ENCODE results near the gene SERPINE3.

Gene SERPINE3

DNA sequence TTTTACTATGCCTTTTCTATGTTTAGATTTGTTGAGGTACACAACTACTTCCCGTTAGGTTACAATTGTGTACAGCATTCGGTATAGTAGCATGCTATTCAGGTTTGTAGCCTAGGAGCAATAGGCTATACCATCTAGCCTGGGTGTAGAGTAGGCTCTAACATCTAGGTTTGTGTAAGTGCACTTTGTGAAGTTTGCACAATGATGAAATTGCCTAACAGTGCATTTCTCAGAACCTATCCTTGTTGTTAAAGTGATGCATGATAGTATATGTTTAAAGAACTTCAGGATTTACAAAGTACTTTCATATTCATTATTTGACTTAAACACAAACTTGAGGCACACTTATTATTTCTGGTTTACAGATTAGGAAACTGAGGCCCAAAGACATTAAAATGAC is 11.5 kb upstream of the SERPINE3 start:
- no peak for DNase-seq (ENCODE audit: low read depth in 1 of 2, low spot score in 1 of 2)

DNA sequence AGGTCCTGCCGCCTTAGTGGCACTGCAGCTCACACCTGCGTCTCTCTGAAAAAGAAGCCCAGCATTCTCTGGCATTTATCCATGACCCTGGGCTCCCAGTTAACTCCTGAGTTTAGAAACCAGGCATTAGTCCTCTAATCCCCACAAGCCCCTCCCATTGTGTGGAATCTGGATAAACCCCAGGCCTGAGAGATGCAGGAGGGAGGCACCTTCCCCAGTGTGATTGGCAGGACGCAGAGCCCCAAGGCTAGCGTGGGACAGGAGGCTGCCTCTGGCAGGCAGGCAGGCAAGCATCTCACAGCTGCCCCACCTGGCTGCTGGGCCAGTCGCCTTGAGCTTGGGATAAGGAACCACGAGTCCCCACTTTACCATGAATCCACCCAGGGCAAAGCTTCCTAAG is 11.0 kb upstream of the SERPINE3 start:
- DNase-seq (ENCODE audit: low read depth in 1 of 2, low spot score in 1 of 2): no peak

DNA sequence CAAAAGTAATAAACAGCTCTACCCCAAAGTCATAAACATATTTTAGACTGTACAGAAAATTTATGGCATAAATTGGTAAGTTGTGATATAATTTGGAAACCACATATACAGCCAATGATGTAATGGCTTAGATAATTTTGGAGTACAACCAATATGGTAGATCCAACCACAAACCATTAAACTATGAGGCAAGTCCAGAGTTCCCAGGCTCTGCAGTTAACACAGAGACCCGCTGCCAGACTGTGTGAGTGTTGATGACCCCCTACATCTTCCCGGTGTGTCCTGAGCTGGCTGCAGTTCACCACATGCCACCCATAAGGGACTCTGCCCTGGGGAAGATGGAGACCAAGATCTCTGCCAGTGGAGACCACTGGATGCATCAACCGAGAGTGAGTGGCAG is 9.9 kb upstream of the SERPINE3 start:
- no peak for DNase-seq (ENCODE audit: low read depth in 1 of 2, low spot score in 1 of 2)

DNA sequence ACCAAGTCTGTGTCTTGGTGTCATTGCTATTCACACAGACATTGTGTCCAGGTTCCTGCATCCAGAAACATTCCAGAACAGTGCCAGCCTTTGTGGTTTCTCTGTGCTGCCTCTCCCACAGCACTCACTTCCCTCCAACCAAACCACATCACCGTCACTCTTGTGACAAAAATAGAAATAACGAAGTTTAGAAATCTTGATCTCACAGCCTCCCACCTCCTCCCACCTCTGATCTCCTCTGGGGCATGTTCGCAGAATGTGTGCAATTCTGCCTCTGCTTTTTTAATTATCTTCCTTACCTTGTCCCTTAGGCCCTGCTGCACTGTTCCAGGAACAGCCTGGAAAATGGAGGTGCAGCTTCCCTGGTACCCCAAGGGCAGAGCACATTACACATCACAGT is 8.7 kb upstream of the SERPINE3 start:
- no peak for DNase-seq (ENCODE audit: low read depth in 1 of 2, low spot score in 1 of 2)

DNA sequence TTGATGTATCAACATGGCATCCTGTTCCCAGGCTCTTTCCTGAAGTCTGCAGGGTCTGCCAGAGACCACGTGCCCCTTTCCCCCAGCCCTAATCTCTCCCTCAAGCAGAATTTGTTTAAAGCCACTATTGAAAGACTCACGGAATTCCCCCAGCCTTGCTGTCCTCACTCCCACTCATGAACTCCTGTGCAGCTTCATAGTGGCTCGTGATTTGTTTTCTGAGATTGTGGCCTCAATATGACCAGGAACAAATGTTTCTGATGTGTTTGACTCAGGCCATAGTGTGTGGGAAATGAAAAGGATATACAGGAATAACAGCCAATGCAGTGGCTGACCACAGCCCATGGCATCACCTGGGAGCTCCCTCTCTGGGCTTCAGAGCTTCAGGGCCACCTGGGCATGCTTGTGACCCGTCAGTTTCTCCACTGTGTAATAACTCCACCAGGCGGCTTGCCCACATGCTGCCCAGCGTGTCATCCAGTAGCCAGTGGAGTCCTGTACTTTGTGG is 8.1 kb upstream of the SERPINE3 start:
- DNase-seq (ENCODE audit: low read depth in 1 of 2, low spot score in 1 of 2): no peak

DNA sequence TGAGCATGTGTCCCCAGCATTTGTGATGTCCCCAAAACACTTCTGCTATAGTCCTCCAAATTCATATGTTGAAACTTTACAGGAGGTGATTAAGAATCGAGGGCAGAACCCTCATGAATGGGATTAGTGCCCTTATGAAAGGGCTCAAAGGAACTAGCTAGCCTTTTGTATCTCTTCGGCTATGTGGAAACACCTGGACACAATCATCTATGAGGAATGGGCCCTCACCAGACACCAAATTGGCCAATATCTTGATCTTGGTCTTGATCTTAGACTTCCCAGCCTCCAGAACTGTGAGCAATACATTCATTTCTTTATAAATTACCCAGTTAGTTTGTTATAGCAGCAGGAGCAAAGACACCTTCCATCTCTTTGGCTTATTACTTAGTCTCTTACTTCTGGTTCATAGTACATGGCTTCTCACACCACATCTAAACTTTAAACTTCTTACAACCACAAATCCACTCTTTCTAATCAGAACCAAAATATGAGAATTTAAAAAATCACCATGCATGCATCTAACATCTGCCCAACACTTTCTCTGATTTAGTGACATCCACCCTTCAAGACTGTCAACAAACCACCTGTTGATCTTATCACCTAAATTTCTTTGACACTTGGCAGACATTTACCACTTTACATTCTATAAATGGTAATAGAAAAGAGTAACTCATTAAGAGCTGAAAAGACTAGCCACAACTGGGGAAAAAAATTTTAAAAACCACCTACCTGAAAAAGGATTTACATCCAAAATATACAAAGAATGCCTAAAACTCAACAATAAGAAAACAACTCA is 6.7 kb upstream of the SERPINE3 start:
- DNase-seq (ENCODE audit: low read depth in 1 of 2, low spot score in 1 of 2): no peak

DNA sequence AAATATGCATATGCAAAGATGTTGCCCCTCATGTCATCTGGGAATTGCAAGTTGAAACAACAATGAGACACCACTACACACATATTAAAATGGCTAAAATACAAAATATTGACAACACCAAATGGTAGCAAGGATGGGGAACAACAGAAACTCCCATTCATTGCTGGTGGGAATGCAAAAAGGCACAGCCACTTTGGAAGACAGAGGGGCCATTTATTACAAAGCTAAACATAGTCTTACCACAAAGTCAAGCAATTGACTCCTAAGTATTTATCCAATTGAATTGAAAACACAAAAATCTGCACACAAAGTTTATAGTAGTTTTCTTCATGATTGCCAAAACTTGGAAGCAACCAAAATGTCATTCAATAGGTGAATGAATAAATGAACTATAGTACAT is 6.1 kb upstream of the SERPINE3 start:
- no peak for DNase-seq (ENCODE audit: low read depth in 1 of 2, low spot score in 1 of 2)

DNA sequence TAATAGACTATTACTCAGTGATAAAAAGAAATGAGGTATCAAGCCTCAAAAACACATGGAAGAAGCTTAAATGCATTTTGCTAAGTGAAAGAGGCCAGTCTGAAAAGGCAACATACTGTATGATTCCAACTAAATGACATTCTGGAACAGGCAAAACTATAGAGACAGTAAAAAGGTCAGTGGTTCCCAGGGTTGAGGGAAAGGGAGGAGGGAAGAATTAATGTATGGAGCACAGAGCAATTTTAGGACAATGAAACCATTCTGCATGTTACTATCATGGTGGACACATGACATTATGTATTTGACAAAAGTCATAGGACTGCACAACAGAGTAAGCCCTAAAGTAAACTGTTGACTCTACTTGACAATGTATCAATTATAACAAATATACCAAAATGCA is 5.7 kb upstream of the SERPINE3 start:
- DNase-seq (ENCODE audit: low read depth in 1 of 2, low spot score in 1 of 2): no peak

DNA sequence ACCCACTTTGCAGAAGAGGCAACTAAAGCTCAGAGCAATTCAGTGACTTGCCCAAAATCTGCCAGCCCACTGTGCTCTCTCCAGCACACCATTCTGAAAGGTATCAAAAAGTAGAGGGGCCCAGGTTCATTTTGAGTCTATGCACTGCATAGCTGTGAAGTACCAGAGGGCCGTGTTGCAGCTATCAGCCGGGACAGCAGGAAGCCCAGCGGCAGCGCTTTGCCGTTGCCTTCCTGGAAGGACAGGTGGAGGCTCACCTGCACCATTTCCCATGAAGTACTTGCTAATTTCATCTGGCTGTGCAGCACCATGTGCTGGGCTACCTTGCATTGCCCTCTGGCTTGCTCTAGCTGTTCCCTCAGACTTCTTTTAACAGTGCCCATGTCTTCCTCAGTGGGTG is 2.7 kb upstream of the SERPINE3 start:
- DNase-seq (ENCODE audit: low read depth in 1 of 2, low spot score in 1 of 2): no peak

DNA sequence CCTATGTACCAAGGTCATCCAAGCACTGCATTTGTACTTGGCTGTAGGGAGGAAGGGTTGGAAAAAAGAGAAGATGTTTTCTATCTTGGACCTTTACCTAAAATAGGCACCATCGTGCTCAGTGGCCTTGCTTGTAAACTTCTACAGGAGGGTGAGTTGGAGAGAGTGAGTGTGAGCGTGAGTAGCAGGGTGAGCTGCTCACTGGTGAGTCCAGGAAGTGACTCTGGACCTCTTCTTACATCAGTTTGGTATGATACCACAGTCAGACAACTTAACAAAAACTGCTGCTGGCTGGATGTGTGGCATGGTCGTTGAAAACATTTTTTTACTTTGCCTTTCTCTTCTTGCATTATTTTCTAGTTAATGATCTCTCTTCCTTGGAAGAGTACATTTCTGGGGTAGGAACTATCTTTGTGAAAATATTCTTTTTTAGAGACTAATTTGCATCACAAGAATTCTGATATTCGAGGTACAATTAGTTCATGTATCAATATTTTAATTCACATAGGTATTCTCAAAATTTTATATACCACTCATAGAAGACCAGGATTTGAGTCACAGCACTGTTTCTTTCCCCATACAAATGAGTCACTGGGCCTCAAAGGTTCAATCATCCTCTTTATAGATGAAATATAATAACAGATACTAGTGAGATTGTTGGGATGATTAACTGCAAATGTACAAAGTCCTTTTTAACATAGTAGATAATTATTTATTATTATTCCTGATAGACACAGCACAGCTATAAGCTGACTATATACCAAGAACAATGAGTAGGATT is 651 bp downstream of the SERPINE3 start:
- no peak for DNase-seq (ENCODE audit: low read depth in 1 of 2, low spot score in 1 of 2)

DNA sequence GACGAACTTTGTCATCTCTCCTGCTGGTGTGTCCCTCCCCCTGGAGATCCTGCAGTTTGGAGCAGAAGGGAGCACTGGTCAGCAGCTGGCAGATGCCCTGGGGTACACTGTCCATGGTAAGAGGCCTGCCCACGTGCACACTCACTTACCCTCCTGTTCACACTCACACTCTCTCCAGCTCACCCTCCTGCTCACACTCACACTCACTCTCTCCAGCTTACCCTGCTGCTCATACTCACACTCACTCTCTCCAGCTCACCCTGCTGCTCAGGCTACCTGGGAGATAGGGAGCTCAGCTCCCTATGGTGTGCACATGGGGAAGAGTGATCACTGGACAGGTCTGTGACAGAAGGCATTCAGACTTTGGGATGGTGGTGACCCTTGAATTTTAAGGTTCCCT is 1.7 kb downstream of the SERPINE3 start:
- DNase-seq (ENCODE audit: low read depth in 1 of 2, low spot score in 1 of 2): no peak

DNA sequence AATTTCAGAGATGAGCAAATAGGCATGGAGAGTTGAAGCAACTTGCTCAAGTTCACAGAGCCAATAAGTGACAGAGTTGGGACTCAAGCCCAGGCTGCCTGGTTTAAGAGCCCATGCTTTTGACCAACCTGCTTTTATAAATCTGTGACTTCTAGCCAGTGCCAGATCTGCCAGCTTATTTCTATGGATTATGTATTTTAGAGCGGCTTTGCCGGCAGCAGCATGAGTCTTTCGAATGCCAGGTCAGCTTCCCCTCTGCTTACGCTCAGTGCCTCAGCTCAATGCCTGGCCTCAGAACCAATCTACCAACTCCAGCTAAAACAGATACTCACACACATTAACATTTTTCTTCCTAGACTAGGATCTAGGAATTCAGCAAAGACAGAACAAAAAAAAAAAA is 2.3 kb downstream of the SERPINE3 start:
- DNase-seq (ENCODE audit: low read depth in 1 of 2, low spot score in 1 of 2): no peak

DNA sequence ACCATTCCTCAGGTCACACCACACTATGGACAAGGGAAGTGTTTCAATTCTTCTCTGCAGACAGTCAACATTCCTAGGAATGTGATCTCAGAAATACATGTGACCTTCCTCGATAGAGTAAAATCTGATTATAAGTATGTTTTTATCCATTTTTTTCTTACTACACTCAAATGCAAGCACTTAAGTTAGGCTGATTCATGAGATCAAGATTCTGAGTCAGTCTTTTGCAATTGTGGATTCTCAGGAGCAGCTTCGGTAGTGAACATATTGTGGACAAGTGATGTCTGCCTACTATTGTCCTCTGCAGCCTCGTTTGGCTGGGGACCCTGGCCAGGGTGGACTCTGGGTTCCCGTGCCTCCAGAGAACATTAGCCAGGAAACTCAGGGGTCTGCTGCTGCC is 3.2 kb downstream of the SERPINE3 start:
- DNase-seq (ENCODE audit: low read depth in 1 of 2, low spot score in 1 of 2): no peak

DNA sequence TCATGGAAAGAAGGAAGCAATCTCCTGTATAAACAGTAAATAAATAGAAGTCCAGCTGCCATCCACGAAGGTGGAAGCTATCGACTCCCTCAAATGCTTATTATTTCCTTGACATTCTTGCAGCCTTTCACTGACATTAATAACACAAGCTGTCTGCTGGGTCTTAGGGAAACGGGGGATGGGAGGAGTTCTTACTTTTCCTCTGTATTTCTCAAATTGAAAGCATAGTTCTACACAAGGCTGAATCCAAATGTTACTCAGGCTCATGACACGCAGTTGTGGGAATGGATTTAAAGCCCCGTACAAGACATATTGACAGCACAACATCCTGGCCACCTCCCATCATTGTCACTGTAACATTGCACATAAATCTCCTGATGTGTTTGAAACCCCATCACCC is 4.0 kb downstream of the SERPINE3 start:
- no peak for DNase-seq (ENCODE audit: low read depth in 1 of 2, low spot score in 1 of 2)

DNA sequence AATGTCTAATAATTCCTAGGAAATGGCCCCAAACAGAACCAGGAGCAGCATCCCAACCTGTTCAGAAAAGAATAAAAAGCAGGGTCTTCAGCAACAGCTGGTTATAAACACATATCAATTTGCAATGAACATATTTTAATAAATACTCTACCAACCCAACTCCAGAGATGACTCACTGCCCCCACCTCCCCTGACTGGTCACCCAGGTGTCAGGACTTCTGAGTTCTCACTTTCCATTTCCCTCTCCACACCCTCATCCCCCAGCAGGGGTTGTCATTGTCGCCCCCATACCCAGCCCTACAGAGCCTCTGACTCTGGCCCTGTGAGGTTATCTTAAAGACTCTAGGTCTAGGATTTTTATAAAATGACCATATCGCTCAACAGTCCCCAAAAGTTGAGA is 6.9 kb downstream of the SERPINE3 start:
- no peak for DNase-seq (ENCODE audit: low read depth in 1 of 2, low spot score in 1 of 2)

DNA sequence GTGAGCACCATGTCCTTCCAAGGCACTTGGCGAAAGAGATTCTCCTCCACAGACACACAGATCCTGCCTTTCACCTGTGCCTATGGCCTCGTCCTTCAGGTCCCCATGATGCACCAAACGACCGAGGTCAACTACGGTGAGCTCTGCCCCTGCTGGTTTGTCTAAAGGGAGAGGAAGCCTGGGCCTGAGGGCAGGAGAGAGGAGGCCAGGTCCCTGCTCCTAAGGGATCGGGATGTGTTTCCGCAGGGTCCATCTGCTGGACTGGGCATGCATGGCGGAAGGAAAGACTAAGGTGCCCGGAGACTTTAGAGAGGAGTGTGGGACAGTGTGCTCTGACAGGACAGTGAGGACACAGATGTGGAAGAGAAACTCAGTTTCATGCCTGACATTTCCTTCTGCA is 7.6 kb downstream of the SERPINE3 start:
- DNase-seq (ENCODE audit: low read depth in 1 of 2, low spot score in 1 of 2): no peak

DNA sequence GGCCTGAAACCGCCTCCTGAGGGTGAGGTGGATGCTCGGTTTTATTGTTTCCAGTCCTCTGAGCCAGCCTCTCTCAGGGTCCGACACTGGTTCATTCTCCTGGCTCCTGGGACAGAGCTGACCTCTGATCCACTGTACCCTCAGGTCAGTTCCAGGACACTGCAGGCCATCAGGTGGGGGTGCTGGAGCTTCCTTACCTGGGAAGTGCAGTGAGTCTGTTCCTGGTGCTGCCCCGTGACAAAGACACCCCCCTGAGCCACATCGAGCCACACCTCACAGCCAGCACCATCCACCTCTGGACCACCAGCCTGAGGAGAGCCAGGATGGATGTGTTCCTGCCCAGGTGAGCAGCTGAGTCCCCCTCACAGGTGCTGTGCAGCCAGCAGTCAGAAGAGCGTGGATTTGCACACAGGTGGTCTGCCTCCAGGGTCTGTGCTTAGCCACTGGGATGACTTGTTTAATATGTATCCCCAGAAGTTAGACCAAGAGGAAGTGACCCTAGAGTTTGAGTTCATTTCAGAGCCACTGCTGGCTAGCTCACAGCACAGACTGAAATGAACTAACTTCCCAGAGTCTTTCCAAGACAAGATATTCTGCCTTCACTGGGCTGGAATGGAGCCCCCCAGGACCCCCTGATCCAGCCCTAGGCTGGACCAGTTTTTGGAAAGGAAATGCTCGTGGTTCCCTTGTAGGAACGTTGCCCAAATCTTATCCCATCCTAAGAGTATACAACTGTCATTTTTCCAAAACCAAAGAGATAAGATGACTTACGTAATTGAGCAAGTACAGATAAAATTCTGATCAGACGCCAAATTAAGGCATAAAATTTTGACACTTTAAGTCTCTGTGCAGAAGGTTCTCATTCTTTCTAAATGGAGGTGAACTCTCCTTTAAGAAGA is 8.8 kb downstream of the SERPINE3 start:
- DNase-seq (ENCODE audit: low read depth in 1 of 2, low spot score in 1 of 2): no peak

DNA sequence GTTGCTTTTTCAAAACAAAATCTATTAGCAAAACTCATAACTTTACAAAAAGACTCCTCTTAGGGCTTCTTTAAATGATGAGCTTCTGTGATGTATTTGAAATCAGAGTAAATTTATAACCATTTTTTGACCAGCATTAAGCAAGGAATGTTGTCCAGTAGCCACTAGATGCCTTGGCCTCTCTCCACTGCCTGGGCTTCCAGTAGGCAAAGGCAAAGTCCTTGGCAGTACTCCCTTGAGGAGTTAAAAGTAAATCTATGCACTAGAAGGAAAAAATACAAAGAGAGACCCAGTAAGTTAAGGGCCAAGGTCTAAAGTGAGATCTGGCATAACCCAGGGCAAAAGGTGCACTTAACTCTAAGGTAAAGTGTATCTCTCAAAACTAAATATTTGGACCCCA is 9.5 kb downstream of the SERPINE3 start:
- no peak for DNase-seq (ENCODE audit: low read depth in 1 of 2, low spot score in 1 of 2)

DNA sequence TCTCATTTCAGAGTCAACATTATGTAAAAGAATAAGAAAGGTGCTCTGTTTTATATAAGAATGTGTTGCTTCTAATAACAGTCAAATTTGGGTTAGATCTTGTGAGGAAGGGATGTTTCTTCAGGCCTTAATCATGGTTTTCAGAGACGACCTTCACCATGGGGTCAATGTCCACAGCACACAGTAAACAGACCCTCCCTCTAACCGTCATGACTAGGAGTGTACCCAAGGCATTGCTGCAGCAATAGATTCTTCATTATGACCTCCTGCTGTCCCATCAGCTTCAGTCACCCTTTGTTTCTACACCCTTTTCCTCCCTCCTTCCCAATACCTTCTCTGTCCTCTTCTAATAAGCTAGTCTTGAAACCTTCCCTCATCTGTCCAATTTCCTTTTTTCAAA is 15.7 kb downstream of the SERPINE3 start:
- DNase-seq (ENCODE audit: low read depth in 1 of 2, low spot score in 1 of 2): no peak

DNA sequence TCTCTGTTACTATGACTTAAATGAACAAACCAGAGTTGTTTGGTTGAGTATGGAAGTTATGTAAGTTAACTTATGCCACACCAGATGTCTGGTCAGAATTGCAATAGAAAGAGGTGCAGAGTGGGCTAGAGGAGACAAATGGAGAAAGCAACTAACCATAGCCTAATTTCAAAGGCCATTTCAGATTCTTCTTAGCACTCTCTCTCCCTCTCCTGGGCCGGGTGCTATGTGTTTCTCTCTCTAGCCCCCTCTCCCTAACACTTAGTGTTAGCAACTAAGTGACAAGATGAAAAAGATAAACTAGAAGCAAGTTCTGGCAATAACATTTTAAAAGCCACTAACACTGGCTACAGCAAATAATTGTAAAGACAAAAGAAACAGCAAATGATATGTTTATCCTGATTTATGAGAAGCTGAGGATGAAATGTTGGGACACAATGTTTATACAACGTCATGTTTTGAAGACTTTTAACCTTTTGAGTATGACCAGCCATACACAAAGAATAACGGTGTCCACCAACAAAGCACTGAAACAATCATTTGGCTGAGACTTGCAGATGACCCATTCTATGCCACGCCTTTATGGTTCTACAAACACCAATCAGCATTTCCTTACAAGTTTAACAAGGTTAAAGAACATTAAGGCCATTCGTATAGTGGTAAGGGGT is 18.6 kb downstream of the SERPINE3 start:
- DNase-seq (ENCODE audit: low read depth in 1 of 2, low spot score in 1 of 2): no peak

DNA sequence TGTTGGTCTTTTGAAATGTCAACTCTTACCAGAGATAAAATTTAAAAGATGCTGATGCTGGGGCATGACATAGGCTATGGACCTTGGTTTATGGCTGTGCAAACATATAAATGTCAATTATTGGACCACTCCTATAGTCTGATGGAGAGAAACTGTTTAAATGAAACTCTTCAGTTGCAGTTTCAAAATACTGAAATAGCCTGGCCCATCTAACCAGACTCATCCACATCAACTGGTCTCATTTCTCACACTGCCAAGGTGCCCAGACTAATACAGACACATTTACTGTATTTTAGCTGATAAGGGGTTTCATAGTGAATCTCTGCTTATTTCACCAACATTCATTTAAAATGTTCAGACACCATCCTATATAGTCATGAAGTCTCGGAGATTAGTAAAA is 19.9 kb downstream of the SERPINE3 start:
- no peak for DNase-seq (ENCODE audit: low read depth in 1 of 2, low spot score in 1 of 2)

All from activated T-helper 1 cell treated with anti-CD3 and anti-CD28 coated beads, Interleukin-2, amount 50 U/mL, for 16 hours (primary cell).